Measurements from ENCODE around the gene PRRC1.

Gene PRRC1

DNA sequence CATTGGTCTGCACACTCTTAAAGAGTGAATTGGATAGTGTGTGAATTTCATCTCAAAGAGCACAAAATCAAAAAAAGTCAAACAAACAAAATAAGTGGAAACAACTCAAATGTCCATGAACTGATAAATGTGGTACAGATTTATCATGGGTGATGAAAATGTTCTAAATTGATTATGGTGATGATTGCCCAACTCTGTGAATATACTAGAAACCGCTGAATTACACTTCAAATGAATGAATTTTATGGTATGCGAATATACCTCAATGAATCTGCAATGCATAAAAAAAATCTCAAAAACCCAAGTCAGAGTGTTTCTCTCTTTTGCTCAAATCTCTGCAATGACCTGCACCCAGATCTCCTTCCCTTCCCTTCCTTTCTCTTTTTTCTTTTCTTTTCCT is 64.0 kb downstream of the PRRC1 start:
- no peak for DNase-seq (ENCODE audit: low read depth)
- no peak overlapping the region for H3K4me3 ChIP-seq (ENCODE audit: low read length)
- TF ChIP-seq, protein P1, sequence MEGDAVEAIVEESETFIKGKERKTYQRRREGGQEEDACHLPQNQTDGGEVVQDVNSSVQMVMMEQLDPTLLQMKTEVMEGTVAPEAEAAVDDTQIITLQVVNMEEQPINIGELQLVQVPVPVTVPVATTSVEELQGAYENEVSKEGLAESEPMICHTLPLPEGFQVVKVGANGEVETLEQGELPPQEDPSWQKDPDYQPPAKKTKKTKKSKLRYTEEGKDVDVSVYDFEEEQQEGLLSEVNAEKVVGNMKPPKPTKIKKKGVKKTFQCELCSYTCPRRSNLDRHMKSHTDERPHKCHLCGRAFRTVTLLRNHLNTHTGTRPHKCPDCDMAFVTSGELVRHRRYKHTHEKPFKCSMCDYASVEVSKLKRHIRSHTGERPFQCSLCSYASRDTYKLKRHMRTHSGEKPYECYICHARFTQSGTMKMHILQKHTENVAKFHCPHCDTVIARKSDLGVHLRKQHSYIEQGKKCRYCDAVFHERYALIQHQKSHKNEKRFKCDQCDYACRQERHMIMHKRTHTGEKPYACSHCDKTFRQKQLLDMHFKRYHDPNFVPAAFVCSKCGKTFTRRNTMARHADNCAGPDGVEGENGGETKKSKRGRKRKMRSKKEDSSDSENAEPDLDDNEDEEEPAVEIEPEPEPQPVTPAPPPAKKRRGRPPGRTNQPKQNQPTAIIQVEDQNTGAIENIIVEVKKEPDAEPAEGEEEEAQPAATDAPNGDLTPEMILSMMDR (conservative IDR thresholded peaks at IDR 0.05; ENCODE audit: low read length): no peak

DNA sequence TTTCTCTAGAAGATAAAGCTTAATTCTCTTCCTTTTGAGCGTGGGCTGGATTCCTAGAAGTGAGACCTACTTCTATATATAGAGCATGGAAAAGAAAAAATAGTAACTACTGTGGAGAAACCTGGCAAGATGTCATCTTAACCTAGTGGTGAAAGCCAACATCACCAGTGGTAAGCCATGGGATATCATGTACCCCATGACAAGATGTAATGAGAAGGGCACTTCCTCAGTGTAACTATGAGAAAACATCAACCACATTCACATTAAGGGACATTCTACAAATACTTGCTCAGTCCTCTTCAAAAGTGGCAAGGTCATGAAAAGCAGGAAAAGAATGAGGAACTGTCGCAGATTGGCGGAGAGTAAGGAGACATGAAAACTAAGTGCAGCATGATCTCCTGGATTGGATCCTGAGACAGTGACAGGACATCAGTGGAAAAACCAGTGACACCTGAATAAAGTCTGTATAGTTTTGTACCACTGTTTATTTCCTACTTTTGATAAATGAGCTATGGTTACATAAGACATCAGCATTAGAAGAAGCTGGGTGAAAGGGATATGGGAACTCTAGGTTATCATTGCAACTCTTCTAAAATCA is 65.4 kb downstream of the PRRC1 start:
- no peak overlapping the region for H3K4me3 ChIP-seq (ENCODE audit: low read length)
- DNase-seq (ENCODE audit: low read depth): no peak
- TF ChIP-seq, protein P1 (conservative IDR thresholded peaks at IDR 0.05; ENCODE audit: low read length): no peak

DNA sequence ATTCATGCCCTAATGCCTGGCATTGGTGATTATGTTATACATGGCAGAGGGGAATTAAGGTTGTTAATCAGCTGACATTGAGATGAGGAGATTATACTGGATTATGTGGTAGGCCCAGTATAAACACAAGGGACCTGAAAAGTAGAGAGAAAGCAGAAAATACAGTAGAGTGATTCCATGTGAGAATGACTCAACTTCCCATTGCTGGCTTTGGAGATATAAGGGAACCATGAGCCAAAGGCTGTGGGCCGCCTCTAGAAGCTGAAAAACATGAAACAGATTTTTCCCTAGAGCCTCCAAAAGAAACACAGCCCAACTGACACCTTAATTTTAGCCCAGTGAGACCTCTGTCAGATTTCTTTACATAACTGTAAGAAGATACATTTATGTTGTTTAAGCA is 66.4 kb downstream of the PRRC1 start:
- TF ChIP-seq, protein P1 (conservative IDR thresholded peaks at IDR 0.05; ENCODE audit: low read length): no peak
- H3K4me3 ChIP-seq (ENCODE audit: low read length): no peak overlapping the region
- no peak for DNase-seq (ENCODE audit: low read depth)

DNA sequence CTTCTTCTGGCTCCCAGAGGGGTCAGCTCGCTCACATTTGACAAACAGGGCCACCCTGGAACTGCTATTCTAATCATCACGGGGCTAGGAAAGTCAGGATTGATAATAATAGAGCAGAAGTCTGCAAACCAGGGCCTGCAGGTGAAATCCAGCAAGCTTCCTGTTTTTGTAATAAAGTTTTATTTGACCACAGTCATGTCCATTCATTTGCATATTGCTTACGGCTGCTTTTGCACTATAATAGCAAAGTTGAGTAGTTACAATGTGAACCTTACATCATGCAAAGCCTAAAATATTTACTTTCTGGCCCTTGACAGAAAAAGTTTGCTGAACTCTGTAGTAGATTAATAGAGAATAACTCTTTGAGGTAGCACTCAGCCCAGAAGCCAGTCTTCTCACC is 68.2 kb downstream of the PRRC1 start:
- no peak overlapping the region for H3K4me3 ChIP-seq (ENCODE audit: low read length)
- no peak for DNase-seq (ENCODE audit: low read depth)
- TF ChIP-seq, protein P1 (conservative IDR thresholded peaks at IDR 0.05; ENCODE audit: low read length): no peak

DNA sequence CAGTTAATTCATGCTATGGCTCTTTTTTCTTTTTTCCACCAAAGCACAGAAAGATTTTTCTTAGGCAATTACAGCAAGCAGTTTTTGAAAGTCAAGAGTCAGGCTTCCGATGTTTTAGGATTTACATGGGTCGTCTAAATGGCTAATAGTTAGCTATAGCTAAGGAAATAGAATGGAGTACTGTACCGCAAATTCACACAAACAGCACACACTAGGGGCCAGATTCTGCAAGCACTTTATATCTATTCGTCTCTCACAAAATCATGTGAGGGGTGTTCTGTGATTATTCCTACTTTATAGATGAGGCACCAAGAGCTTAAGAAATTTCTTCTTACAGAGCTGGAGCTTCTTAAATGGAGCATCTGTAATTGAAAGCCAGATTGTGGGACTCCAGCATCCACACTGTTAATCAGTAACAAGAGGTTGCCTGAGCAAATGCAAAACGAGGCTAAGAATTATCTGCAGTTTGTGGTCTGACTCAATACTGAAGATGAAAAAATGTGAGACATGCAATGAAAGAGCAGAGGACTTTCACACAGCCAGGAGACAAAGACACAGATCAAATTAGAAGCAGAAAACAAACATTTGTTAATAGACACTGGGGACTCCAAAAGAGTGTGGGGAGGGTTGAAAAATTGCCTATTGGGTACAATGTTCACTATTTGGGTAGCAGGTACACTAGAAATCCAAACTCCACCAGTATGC is 68.8 kb downstream of the PRRC1 start:
- DNase-seq (ENCODE audit: low read depth): peak; percentile 0
- H3K4me3 ChIP-seq (ENCODE audit: low read length): no peak overlapping the region

DNA sequence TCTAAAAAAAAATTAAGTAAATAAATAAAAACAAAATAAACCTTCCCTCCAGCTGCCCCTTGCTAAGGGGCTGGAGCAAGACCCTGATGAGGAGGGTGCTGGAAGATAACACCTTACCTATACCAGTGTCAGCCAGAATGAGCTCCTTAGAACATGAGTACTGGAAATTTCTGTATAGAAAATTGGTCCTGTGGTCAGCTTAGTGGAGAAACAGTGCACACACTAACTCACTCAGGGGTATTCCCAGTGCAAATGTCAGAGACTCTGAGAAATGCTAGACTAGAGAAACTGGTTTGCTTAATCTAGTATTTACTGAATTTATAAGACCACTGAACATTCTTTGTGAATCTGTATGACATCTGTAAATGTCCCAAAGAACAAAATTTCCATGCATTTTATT is 69.4 kb downstream of the PRRC1 start:
- TF ChIP-seq, protein P1 (conservative IDR thresholded peaks at IDR 0.05; ENCODE audit: low read length): no peak
- no peak overlapping the region for H3K4me3 ChIP-seq (ENCODE audit: low read length)
- no peak for DNase-seq (ENCODE audit: low read depth)

More for the DNA sequence above, 68.8 kb downstream of the PRRC1 start:
- TF ChIP-seq, protein P1 (conservative IDR thresholded peaks at IDR 0.05; ENCODE audit: low read length): no peak

All from AG10803 (cell line).